CD1c-positive myeloid dendritic cell (primary cell): Measurements from ENCODE around the gene RDH11.
"Not testable (repeated sequence)": the region's sequence is repeated elsewhere in the genome, so short reads cannot be mapped to it uniquely, and the experiment has no call there.

ENCODE experiments used
- DNase-seq: peaks from one replicate; pipeline ENCODE4 v3.0.0-alpha.2; 2016; ENCODE audit errors: extremely low spot score

Gene RDH11, protein sequence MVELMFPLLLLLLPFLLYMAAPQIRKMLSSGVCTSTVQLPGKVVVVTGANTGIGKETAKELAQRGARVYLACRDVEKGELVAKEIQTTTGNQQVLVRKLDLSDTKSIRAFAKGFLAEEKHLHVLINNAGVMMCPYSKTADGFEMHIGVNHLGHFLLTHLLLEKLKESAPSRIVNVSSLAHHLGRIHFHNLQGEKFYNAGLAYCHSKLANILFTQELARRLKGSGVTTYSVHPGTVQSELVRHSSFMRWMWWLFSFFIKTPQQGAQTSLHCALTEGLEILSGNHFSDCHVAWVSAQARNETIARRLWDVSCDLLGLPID

DNA sequence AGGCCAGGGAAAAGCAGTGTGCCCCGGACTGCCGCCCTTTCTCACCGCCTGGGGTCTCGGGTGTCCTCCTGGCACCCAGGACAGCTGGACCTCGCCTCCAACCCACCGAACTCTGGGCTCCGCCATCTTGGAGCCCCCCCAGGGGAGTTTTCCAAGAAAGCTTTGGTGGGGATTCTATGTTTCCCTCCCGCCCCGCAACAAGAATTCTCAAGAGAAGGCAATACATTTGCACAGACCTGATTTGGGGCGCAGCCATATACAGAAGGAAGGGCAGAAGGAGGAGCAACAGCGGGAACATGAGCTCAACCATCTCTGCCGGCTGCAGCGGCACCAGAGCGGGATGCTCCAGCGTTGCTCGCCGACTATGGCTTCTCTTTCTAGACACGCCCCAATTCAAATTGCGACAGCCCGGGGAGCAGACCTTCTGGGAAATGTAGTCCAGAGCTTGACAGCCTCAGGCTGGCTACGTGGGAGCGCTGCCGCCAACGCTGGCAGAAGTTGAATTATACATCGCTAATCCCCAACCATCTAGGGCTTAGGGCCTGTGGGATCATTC is at the start of gene RDH11:
Gene RDH11 (minus strand): TSS at position 371 of the 556 bp plus-strand sequence. CDS start 61 bp downstream, at position 310.
- DNase-seq: peak; percentile 93

DNA sequence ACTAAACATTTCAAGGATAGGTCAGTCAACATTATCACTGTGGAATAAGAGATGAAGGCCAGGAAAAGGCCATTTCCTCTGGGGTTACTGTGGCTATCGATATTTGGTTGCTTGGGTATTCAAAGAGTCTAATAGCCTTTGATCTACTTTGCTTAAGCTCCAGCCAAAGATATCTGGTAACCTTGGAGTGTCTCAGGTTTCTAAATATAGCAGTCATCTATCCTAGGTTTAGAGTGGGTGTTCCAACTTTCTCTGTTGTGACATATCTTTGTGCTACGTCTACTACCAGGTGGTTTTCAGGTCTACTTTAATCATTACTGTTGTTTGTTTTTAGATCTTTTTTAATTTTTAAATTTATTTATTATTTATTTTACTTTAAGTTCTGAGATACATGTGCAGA is 48.5 kb upstream of the RDH11 start:
- DNase-seq: no peak

DNA sequence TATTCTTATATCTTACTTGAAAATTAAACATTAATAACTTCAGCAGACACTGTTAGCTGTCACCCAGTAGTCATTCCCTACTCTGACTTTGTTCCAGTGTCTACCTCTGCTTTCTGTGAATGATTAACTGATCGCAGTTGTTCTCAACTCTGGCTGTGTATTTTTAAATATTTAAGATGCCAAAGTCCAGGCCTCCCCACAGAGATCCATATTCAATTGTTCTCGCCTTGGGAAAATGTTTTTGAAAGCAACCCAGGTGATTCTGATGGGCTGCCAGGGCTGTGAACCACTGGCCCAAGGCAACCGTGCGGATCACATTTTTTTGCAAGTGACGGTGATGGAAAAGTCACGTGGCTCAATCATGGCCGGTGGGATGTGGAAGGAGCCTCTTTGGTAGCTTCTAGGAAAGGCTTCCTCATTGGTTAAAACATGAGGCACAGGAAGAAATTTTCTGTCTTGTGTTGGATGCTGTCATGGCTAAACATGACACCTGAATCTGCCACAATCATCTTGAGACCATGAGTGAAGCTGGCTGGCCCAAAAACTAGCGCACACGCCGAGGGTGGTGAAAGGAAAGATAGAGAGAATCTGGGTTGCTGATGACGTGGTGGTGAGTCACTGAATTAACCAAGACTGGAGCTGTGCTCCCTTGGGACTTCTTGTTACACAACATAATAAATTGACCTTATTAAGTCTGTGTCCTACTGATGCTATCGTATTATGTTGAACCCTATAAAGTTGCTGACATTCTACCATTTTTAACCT is 43.4 kb upstream of the RDH11 start:
- peak; percentile 15 for DNase-seq

DNA sequence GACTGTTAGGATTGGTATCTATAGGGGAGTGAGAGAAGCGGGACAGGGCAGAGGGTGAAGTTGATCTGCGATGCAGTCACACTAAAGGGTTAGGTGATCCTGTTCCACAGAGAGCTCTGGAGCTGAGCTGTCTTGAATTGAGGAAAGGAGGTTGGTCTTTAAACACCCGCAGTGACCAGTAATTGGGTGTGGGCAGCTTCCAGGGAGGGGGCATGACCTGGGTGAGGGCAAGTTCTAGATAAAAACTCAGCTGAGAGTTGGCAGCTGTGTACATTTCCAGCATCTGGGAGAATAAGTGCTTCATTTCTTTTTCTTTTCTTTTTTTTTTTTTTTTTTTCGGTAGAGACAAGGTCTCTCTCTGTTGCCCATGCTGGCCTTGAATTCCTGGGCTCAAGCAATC is 41.2 kb upstream of the RDH11 start:
- DNase-seq: no peak

DNA sequence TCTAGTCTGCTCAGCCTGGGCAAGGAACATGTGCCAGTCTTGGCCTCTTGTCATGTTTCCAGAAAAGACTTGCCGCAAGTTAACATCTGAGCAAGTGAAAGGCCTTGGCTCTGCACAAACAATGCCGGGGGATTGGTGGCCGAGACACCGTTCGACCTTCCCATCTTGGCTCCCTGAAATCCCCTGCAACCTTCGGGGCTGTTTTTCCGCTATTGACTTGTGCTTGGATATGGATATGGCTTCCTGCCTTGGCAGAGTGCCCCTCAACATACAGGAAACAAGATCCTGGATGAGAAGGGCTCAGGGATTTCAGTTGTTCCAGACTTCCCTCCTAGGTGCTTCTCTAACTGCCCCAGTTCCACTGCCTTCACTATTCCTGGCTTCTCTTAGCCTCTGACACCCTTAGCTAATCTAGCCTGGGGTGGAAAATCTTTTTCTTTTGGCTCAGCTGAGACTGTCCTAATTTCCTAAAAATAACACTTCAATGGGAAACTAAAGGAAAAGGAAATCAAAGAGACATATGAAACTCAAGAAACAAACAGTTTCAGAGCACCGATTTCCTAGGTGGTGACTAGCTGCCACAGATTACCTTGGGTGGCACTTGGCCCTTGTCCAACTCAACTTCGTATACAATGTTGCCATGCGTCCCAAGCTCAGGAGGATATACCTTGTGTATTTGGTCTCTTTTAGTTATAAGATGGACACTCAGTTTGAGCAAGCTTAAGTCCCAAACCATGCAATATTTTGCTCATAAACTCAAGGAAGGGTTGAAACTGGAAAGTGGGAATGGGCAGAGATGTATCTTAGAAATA is 40.0 kb upstream of the RDH11 start:
- no peak for DNase-seq

DNA sequence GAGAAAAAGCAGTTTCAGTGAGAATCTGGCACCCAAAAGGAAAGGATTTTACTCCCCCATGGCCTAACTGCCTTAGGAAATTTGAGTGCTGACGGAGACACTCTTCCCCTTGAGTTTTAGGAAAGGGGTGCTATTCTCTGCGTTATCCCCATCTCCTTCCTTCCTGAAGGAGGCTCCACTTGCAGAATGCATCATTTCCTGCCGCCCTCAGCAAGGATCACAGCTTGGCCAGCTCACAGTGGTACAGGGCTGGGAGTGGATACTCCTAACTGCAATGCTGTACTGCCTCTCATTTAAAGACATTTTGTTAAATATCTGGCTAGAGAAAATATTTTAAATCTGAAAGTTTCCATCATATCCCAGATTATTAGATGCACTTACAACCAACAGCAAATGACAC is 39.1 kb upstream of the RDH11 start:
- no peak for DNase-seq

DNA sequence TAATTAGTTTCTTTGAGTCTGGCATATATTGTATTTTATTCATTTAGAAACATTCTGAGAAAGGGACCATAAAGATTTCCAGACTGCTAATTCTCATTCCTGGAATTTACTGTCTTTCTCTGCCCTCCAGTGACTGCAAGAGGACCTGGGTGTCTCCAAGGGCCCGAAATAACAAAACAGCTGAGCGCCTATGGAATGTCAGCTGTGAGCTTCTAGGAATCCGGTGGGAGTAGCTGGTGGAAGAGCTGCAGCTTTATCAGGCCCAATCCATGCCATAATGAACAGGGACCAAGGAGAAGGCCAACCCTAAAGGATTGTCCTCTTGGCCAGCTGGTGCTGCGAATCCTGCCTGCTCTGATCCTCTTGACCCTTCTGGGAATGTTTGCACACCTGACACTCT is 38.1 kb upstream of the RDH11 start:
- no peak for DNase-seq

DNA sequence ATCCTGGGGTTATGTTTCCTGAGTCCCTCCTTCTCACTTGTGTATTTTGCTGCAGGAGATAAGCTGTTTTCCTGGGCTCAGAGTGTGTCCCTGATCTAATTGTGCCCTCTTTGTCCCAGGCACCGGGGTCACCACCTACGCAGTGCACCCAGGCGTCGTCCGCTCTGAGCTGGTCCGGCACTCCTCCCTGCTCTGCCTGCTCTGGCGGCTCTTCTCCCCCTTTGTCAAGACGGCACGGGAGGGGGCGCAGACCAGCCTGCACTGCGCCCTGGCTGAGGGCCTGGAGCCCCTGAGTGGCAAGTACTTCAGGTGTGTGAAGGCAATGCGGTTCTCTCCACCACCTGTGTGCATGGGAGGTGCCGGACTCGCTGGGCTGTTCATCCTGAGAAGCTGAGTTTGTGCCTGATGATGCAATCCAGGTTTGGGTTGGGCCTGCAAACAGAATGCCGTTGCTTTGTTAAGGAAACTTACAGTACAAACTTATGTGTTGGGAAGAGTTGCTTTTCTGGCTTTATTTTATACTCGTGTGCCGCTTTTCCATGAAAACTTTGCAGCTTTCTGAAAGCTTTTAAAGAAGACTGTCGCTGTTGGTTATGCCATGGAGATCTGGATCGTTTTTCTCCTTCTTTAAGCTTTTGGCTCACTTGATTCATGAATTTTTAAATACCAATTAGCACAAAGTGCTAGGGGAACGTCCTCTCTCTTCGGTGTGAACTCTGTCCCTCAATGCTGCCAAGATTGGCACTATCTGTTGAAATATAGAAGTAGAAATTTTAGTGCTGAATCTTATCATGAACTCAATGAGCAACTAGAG is 33.7 kb upstream of the RDH11 start:
- DNase-seq: no peak

DNA sequence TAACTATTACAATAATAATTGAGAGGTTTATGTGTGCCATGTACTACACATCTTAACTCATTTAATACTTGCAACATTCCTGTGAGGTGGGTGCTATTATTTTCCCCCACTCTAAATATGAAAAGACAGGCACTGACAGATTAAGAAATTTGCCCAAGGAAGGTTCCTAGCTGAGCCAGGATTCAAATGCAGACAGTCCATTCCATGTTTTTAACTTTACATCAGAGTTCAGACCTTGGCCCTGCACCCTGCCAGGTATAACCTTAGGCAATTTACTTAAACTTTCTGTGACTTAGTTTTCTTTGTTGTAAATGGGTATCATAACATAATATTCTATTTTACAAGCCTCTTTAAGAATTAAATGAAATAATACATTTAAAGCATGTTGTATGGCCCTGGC is 32.7 kb upstream of the RDH11 start:
- DNase-seq: no peak

DNA sequence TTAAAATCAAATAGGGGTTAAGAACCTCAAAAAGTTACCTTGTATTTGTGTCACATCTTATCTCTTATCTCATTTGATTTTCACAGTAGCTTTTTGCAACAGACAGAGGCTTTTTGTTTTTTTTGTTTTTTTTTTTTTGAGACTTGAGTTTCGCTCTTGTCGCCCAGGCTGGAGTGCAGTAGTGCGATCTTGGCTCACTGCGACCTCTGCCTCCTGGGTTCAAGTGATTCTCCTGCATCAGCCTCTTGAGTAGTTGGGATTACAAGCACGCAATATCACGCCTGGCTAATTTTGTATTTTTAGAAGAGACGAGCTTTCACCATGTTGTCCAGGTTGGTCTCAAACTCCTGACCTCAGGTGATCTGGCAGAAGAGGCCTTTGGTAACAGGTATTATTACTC is 31.8 kb upstream of the RDH11 start:
- no peak for DNase-seq

DNA sequence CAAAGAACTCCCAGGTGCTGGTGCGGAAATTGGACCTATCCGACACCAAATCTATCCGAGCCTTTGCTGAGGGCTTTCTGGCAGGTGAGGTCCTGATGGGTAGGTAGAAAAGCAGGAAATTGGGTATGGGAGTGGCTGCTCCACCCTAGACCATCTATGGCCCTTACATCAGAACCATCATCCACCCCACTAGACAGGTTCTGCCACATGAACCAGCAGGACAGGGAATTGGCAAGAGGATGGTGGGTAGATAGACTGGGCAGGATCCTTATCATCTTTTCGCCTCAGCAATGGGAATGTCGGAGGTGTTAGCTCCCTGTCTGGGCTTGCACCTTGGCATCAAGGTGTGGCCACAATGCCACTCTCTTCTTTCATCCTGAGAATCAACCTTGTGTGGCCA is 29.6 kb upstream of the RDH11 start:
- DNase-seq: no peak

DNA sequence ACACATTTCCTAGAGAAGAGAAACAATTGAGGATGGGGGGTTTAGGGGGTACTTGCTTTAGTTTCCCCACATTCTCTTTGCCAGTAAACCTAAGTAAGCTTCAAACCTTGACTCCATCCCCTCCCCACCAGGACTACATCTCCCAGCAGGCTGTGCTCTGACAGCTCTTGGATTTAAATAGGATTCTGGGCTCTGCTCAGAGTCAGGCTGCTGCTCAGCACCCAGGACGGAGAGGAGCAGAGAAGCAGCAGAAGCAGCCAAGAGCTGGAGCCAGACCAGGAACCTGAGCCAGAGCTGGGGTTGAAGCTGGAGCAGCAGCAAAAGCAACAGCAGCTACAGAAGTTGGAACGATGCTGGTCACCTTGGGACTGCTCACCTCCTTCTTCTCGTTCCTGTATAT is 26.7 kb upstream of the RDH11 start:
- DNase-seq: no peak

DNA sequence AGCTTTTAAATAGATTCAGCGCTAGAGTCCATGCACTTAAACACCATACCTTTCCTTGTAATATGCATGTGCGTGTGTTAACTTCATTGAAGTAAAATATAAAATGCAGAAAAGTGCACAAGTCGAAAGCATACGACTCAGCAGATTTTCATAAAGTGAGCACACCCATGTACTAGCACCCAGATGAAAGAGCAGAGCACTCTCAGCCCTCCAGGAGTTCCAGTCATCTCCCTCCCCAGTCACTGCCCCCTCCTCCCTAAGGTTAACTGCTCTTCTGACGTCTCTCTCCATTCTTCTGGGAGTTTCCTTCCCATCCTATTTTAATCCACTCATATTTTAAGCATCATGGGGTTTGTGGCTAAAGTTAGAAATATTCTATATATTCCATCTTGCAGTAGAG is 26.3 kb upstream of the RDH11 start:
- DNase-seq: no peak

DNA sequence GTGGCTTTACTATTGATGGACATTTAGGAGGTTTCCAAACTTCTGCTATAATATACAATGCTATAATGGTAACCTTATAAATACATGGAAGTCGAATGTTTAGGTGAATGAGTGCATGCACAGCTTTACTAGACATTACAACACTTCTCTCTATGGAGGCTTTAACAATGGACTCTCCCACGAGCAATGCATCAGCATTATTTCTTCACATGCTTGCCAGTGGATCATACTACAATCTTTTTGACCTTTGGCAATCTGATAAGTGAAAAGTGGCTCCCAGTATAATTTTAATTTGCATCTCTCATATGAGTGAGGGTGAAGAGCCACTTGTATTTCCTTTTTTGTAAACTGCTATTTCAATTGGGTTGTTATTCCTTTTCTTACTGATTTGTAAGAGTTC is 24.3 kb upstream of the RDH11 start:
- DNase-seq: no peak

DNA sequence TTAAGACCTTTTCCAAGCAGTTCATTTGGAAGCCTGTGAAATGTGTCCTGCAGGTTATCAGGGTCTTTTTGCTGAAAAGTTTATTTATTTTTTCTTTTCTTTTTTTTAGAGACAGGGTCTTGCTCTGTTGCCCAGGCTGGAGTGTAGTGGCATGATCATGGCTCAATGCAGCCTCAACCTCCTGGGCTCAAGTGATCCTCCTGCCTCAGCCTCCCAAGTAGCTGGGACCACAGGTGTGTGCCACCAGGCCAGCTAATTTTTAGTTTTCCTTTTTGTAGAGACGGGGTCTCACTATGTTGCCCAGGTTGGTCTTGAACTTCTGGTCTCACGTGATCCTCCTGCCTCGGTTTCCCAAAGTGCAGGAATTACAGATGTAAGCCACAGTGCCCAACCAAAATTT is 23.8 kb upstream of the RDH11 start:
- not testable (repeated sequence) for DNase-seq

DNA sequence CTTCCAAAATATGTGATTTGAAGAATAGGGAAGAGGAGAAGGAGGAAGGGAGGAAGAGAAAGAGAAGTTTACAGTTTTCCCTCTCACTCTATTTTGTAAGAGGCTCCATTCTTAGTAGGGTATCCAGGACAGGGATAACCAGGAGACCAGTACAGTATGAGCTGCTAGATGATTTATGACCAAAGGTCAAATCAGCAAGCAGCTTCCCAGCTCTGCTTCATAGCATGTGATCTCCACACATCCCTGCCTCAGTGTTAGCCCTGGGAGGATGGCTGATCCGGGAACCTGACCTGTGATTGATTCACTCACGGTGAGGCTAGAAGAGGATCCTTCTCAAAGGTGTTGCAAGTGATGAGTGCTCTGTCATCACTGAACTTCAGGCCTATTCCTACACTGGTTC is 22.7 kb upstream of the RDH11 start:
- no peak for DNase-seq

DNA sequence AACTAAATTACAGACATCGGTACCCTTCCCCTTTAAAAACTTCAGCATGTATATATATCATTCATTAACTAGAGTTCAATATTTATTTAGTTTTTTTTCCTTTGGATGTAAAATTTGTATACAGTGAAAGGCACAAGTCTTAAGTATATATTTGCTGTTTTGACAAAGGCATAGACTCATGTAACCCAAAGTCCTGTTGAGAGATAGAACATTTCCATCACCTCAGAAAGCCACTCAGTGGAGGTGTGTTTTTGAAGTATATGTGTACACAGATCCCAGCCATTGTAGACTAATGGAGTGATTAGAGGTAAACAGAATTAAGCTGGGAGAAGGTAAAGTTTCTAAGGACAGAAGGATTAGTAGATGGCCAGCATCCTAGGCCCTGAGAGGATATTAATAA is 21.5 kb upstream of the RDH11 start:
- DNase-seq: no peak

DNA sequence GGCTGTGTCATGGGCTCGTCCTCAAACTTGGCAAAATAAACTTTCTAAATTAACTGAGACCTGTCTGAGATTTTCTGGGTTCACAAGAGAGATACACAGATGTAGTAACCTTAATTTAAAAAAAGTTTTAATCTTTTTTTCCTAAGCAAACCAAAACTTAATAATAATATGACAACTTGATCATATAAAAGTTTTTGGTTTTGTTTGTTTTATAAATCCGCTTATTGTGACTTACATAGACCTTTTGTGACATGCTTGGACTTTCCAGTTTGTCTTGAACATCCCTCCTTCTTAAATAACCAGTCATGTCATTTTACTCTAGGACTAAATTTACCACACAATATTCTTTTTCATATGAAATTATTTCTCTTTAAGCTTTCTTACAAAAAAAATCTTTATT is 14.6 kb upstream of the RDH11 start:
- DNase-seq: no peak

DNA sequence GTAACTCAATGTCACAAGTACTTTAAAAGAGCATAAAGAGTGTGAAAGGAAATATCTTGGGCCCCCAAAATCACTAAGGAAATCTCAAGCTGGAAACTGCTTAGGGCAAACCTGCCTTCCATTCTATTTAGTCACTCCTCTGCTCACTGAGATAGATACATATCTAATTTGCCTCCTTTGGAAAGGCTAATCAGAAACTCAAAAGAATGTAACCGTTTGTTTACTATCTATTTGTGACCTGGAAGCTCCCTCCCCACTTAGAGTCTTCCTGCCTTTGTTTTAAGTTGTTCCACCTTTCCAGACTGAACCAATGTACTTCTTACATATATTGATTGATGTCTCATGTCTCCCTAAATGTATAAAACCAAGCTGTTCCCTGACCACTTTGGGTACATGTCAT is 14.2 kb upstream of the RDH11 start:
- DNase-seq: not testable (repeated sequence)

DNA sequence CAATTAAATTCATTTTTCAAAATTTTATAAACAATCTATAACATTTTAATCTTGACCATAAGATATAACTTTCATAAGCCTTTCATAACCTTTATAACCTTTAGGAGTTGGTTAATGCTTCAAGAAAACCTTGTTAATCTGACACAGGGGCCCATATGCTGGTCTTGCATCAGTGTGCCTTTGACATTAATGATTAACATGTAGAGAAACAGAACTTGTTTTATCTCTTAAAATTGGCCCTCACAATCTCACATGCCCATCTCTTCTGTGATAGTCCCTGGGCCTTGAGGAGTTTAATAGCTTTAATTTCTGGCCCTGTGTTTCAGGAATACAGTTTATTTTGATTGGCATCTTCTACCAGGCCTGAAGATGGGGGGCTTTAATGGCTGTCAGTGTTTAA is 13.8 kb upstream of the RDH11 start:
- not testable (repeated sequence) for DNase-seq

DNA sequence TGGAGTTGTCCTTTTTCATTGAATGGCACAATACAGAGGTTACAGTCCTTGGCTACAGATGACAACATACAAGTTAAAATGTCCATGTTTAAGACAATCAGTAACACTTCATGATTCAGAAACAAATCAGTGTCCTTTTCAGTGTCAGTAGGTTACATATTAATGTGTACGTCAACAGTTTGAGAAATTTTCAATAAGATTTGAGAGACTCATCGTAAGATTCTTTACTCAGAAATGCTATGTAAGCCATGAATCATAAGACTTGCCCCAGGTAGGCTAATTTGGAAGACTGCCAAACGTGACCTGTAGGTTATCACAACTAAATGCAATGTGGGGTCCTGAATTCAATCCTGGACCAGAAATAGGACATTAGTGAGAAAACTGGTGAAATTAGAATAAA is 9.6 kb upstream of the RDH11 start:
- no peak for DNase-seq
